Measurements from ENCODE around the gene PITPNC1.
A peak's percentile ranks its signal among the peaks of the same experiment; 100 is the strongest.
"Not testable (repeated sequence)": the region's sequence is repeated elsewhere in the genome, so short reads cannot be mapped to it uniquely, and the experiment has no call there.

The PITPNC1 gene

GRCh38 chr17:67401106-67401505, 24.0 kb downstream of the PITPNC1 start:
- DNase-seq (ENCODE audit: low read depth in 2 of 2), result no peak

- no peak for DNase-seq (ENCODE audit: low read depth in 2 of 2)
Measured at GRCh38 chr17:67401598-67402504, 24.8 kb downstream of the PITPNC1 start.

GRCh38 chr17:67403065-67403464, 26.0 kb downstream of the PITPNC1 start:
- no peak for DNase-seq (ENCODE audit: low read depth in 2 of 2)

GRCh38 chr17:67403483-67403882, 26.4 kb downstream of the PITPNC1 start:
- DNase-seq (ENCODE audit: low read depth in 2 of 2), result no peak

- not testable (repeated sequence) for DNase-seq (ENCODE audit: low read depth in 2 of 2)
Measured at GRCh38 chr17:67408455-67408830, 31.4 kb downstream of the PITPNC1 start.

GRCh38 chr17:67411397-67411796, 34.3 kb downstream of the PITPNC1 start:
- no peak for DNase-seq (ENCODE audit: low read depth in 2 of 2)

- no peak for DNase-seq (ENCODE audit: low read depth in 2 of 2)
Measured at GRCh38 chr17:67412032-67412431, 35.0 kb downstream of the PITPNC1 start.

GRCh38 chr17:67412941-67413340, 35.9 kb downstream of the PITPNC1 start:
- no peak for DNase-seq (ENCODE audit: low read depth in 2 of 2)

- DNase-seq (ENCODE audit: low read depth in 2 of 2), result no peak
Measured at GRCh38 chr17:67413388-67413787, 36.3 kb downstream of the PITPNC1 start.

GRCh38 chr17:67414130-67414529, 37.0 kb downstream of the PITPNC1 start:
- no peak for DNase-seq (ENCODE audit: low read depth in 2 of 2)

GRCh38 chr17:67414559-67414958, 37.5 kb downstream of the PITPNC1 start:
- DNase-seq (ENCODE audit: low read depth in 2 of 2), result no peak

- DNase-seq (ENCODE audit: low read depth in 2 of 2), result no peak
Measured at GRCh38 chr17:67415291-67415690, 38.2 kb downstream of the PITPNC1 start.

- DNase-seq (ENCODE audit: low read depth in 2 of 2), result no peak
Measured at GRCh38 chr17:67417507-67417906, 40.4 kb downstream of the PITPNC1 start.

GRCh38 chr17:67420994-67421393, 43.9 kb downstream of the PITPNC1 start:
- DNase-seq (ENCODE audit: low read depth in 2 of 2), result no peak

- peak in 1 of 2 experiments; percentile 42 for DNase-seq (ENCODE audit: low read depth in 2 of 2)
Measured at GRCh38 chr17:67421869-67422273, 44.8 kb downstream of the PITPNC1 start.

- DNase-seq (ENCODE audit: low read depth in 2 of 2), result not testable (repeated sequence)
Measured at GRCh38 chr17:67422296-67422695, 45.2 kb downstream of the PITPNC1 start.

GRCh38 chr17:67422897-67423296, 45.8 kb downstream of the PITPNC1 start:
- DNase-seq (ENCODE audit: low read depth in 2 of 2), result no peak

- DNase-seq (ENCODE audit: low read depth in 2 of 2), result no peak
Measured at GRCh38 chr17:67425571-67426160, 48.6 kb downstream of the PITPNC1 start.

GRCh38 chr17:67427424-67427823, 50.3 kb downstream of the PITPNC1 start:
- DNase-seq (ENCODE audit: low read depth in 2 of 2), result no peak

GRCh38 chr17:67430515-67430914, 53.4 kb downstream of the PITPNC1 start:
- not testable (repeated sequence) for DNase-seq (ENCODE audit: low read depth in 2 of 2)

GRCh38 chr17:67431249-67432015, 54.4 kb downstream of the PITPNC1 start:
- DNase-seq (ENCODE audit: low read depth in 2 of 2), result no peak

- no peak for DNase-seq (ENCODE audit: low read depth in 2 of 2)
Measured at GRCh38 chr17:67433248-67433924, 56.3 kb downstream of the PITPNC1 start.
